Colonic mucosa (tissue), 4 donors: ENCODE data around the gene PPL. TPM values are rescaled to one million over a fixed set of nuclear protein-coding genes. Genes with fewer than 3 reads are reported as not detected.

Experiments used
- DNase-seq: peaks from one replicate; pipeline ENCODE4 v3.0.0-alpha.2; 2020
- H3K27ac ChIP-seq: fragments of 200-600 bp; one replicate; pipeline ENCODE4 v1.8.0; 2021
- H3K27me3 ChIP-seq: fragments of 200-600 bp; one replicate; pipeline ENCODE4 v1.8.0; 2021
- H3K36me3 ChIP-seq: fragments of 200-600 bp; one replicate; pipeline ENCODE4 v1.8.0; 2021
- H3K4me1 ChIP-seq: fragments of 200-600 bp; one replicate; pipeline ENCODE4 v1.8.0; 2021; ENCODE audit warnings: mild to moderate bottlenecking
- H3K4me3 ChIP-seq: fragments of 200-600 bp; one replicate; pipeline ENCODE4 v1.8.0; 2021
- H3K9ac ChIP-seq, 2 donors: one replicate each; pipeline ENCODE4 v1.7.0; 2013; ENCODE audit warnings: control low read depth in 2 of 2, low read depth in 2 of 2, low read length in 2 of 2
- H3K9me3 ChIP-seq: fragments of 200-600 bp; one replicate; pipeline ENCODE4 v1.8.0; 2021
- intact Hi-C: fragments of 100-400 bp; cut with DNase I; formaldehyde crosslinking; loops from one replicate; pipeline ENCODE4 v1.14.1; 2022
- total RNA-seq, 2 donors: library from RNA; stranded (reverse); fragmentation: NEBNext Ultra II Directional in 1 of 2; extraction: Animal tissue kit (Norgen Biotek cat#: 25700) in 1 of 2; gene quantifications; one replicate each; pipeline ENCODE4 v1.2.1, GENCODE V29; 2021
- TF ChIP-seq, protein P1 (sequence below): fragments of 200-600 bp; IDR thresholded peaks from one replicate; pipeline ENCODE4 v1.8.0; 2022; ENCODE audit warnings: antibody characterized with exemption, mild to moderate bottlenecking
- donor health status: healthy.
- donor health status: DM: no; HTN: no; CAD: no.
- donor health status: DM: no; HTN: no; CAD: no.

PPL gene
- total RNA-seq, 2 donors from 2014 or later, result 11.5 to 14.1 TPM

DNA sequence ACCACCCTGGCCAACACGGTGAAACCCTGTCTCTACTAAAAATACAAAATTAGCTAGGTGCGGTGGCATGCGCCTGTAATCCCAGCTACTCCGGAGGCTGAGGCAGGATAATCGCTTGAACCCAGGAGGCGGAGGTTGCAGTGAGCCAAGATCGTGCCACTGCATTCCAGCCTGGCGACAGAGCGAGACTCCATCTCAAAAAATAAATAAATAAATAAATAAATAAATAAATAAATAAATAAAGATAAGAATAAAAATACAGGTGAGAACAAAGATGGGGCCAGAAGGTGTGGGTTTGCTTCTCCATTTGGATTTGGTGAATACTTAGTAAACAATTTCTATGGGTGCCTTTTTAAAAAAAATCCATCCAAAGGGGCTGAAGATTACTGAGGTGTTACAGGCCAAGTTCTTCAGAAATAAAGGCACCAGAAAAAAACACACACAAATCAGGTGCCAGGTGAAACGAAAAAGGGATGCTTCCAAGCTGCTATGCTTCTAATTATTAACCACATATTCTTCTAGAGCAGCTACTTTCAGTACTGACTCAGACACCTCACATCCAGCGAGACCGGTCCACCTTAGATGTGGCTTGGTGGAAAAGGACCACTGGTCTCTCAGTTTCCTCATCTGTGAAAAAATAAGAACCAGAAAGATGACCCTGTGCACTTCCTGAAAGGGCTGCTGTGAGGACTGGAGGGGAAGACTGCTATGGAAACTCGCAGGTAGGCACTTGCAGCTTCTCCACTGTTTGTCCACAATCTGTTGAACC lies 99.0 kb downstream of the PPL start:
- no peaks in the 10 kb centered on the region for H3K9me3 ChIP-seq
- H3K27ac ChIP-seq, result no peak overlapping the region
- TF ChIP-seq, protein P1, sequence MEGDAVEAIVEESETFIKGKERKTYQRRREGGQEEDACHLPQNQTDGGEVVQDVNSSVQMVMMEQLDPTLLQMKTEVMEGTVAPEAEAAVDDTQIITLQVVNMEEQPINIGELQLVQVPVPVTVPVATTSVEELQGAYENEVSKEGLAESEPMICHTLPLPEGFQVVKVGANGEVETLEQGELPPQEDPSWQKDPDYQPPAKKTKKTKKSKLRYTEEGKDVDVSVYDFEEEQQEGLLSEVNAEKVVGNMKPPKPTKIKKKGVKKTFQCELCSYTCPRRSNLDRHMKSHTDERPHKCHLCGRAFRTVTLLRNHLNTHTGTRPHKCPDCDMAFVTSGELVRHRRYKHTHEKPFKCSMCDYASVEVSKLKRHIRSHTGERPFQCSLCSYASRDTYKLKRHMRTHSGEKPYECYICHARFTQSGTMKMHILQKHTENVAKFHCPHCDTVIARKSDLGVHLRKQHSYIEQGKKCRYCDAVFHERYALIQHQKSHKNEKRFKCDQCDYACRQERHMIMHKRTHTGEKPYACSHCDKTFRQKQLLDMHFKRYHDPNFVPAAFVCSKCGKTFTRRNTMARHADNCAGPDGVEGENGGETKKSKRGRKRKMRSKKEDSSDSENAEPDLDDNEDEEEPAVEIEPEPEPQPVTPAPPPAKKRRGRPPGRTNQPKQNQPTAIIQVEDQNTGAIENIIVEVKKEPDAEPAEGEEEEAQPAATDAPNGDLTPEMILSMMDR, result no peak
- peaks cover 14% of the 10 kb centered on the region for H3K36me3 ChIP-seq
- H3K9ac ChIP-seq, result no peak overlapping the region
- no peak for DNase-seq
- no peak overlapping the region for H3K4me3 ChIP-seq
- peaks cover 12% of the 10 kb centered on the region for H3K4me1 ChIP-seq
- intact Hi-C loops, result no loop called here
- H3K27me3 ChIP-seq, result no peaks in the 10 kb centered on the region

DNA sequence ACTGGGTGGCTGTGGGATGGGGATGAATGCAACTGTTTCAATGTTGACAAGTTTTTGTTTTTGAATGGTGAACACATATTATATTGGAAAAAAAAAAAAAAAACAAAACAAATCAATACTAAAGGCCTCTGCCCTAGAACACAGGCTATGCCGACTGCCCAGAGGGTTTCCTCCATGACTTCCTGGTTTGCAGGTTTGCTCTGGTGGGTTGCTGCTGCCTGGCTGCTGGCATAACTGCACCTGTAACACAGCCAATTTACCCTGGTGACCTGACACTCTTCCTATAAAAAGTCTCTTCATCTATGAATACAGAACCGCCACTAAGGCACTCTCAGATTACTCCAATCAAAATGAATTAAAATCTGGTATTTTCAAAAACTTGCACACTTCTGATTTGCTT lies 100.2 kb downstream of the PPL start:
- no peak for DNase-seq
- Histone ChIP-seq H3K27me3 (no peaks in the 10 kb centered on the region), H3K4me3 (no peak overlapping the region), H3K4me1 (peaks cover 12% of the 10 kb centered on the region), H3K27ac (no peak overlapping the region), H3K9me3 (no peaks in the 10 kb centered on the region), H3K36me3 (peaks cover 8% of the 10 kb centered on the region), H3K9ac (no peak overlapping the region)
- intact Hi-C loops, result no loop called here
- TF ChIP-seq, protein P1, result no peak

DNA sequence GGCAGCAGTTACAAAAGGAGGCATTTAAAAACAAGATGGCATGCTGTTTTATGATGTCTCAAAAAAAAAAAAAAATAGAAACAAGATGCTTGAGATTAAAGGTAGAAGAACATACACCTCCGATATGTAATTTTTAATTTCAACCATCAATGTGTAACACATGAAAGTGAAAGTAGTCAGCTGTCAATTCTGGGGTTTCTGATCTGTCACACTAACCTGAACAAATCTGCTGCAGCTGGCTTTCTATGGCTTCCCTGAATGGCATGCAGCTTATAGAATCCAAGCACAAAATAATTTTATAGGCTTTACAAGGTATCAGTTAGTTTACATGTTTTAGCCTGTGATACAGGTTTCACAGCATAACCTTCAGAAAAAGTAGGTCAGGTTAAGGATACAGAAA lies 103.4 kb downstream of the PPL start:
- no peak overlapping the region for H3K27ac ChIP-seq
- H3K4me1 ChIP-seq, result peaks cover 12% of the 10 kb centered on the region
- no peak overlapping the region for H3K9ac ChIP-seq
- intact Hi-C loops, result no loop called here
- no peak overlapping the region for H3K4me3 ChIP-seq
- TF ChIP-seq, protein P1, result no peak
- no peaks in the 10 kb centered on the region for H3K9me3 ChIP-seq
- no peak for DNase-seq
- no peaks in the 10 kb centered on the region for H3K27me3 ChIP-seq
- H3K36me3 ChIP-seq, result peaks cover 4% of the 10 kb centered on the region

DNA sequence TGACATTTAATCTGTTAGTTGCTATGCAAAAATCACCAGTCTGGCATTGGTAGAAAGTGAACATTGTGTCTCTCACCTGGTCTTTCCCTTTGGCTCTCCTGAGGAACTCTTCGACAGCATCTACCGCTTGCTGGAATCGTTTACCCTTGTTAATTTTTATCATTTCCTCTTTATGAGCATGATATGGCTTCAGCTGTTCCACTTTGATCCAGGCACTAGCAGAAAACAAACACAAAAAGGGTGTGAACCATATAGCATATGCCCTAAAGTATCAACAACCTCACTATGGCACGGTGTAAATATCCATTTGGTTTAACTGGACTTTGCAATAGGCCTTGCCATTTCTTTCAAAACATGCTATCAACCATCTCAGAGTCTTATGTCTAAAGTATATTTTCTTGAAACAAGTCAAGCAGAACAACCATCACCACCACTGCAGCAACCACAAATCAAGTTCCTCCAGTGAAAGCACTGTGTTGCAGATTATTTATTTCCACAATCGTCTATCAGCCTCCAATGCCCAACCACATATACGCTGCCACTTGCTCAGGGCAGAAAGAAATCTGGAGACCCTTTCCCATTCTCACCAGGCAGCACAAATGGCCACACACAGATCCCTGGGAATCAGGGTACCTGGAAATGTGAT lies 104.1 kb downstream of the PPL start:
- intact Hi-C loops, result no loop called here
- peaks cover 4% of the 10 kb centered on the region for H3K36me3 ChIP-seq
- H3K27me3 ChIP-seq, result no peaks in the 10 kb centered on the region
- H3K4me1 ChIP-seq, result peaks cover 12% of the 10 kb centered on the region
- no peaks in the 10 kb centered on the region for H3K9me3 ChIP-seq
- H3K9ac ChIP-seq, result peak overlapping the region in 1 of 2 donors; percentile 49
- DNase-seq, result peak; percentile 35
- TF ChIP-seq, protein P1, result no peak
- no peak overlapping the region for H3K4me3 ChIP-seq
- H3K27ac ChIP-seq, result peak overlapping the region; percentile 37

Other genes with a start within 250 kb of the PPL start
- gene NUDT16L1, start 243.6 kb downstream of the PPL start, total RNA-seq, result 10 to 100 TPM; 50.7 to 80.1 TPM
- 10 to 100 TPM; 10.1 to 23.2 TPM for gene ANKS3, start 202.9 kb downstream of the PPL start, total RNA-seq
- gene DNAAF8, start 202.6 kb downstream of the PPL start, total RNA-seq, result under 1 TPM; 0.61 to 0.69 TPM
- gene ZNF500, start 170.0 kb downstream of the PPL start, total RNA-seq, result 10 to 100 TPM; 12.3 to 16.1 TPM
- not detected for gene SEPTIN12, start 148.8 kb downstream of the PPL start, total RNA-seq
- gene SMIM22, start 141.8 kb downstream of the PPL start, total RNA-seq, result 100 to 1,000 TPM; 361 to 457 TPM
- gene ROGDI, start 134.5 kb downstream of the PPL start, total RNA-seq, result 10 to 100 TPM; 18.1 to 23.9 TPM
- 100 to 1,000 TPM; 112 to 134 TPM for gene GLYR1, start 89.9 kb downstream of the PPL start, total RNA-seq
- 10 to 100 TPM; 34.7 to 41.7 TPM for gene UBN1, start 89.7 kb downstream of the PPL start, total RNA-seq
- gene SEC14L5, start 21.2 kb upstream of the PPL start, total RNA-seq, result 1 to 10 TPM in 1 of 2 donors, under 1 TPM in 1; 0.59 to 1.8 TPM
- gene NAGPA, start 96.8 kb upstream of the PPL start, total RNA-seq, result 10 to 100 TPM; 18.6 to 20.6 TPM
- 1 to 10 TPM; 1.6 to 3.6 TPM for gene C16orf89, start 128.8 kb upstream of the PPL start, total RNA-seq
- gene ALG1, start 134.7 kb upstream of the PPL start, total RNA-seq, result 10 to 100 TPM; 27.7 to 51.3 TPM
- 10 to 100 TPM in 1 of 2 donors, 1 to 10 TPM in 1; 7.4 to 16.2 TPM for gene EEF2KMT, start 160.6 kb upstream of the PPL start, total RNA-seq